ENCODE measurements around the gene AKT2. TPM values are rescaled to one million over a fixed set of nuclear protein-coding genes. Genes with fewer than 3 reads are reported as not detected.

The AKT2 gene
- total RNA-seq, 1 experiment from 2014 or later: 80.6 TPM

DNA sequence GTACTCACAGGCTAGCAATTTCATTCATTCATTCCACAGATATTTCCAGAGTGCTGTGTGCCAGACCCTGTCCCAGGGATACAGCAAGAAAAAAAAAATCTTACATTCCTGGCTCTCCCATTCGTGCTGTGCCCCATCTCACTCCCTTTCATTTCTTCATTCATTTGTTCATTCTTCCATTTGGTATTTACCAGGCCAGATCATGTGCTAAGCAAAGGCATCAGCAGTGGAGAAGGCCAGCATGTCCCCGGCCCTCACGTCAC lies 91.6 kb downstream of the AKT2 start:
- ChIA-PET POLR2A (ENCODE audit: unreplicated experiment) (no interaction called here), CTCF (no interaction called here)
- TF ChIP-seq, protein P1, sequence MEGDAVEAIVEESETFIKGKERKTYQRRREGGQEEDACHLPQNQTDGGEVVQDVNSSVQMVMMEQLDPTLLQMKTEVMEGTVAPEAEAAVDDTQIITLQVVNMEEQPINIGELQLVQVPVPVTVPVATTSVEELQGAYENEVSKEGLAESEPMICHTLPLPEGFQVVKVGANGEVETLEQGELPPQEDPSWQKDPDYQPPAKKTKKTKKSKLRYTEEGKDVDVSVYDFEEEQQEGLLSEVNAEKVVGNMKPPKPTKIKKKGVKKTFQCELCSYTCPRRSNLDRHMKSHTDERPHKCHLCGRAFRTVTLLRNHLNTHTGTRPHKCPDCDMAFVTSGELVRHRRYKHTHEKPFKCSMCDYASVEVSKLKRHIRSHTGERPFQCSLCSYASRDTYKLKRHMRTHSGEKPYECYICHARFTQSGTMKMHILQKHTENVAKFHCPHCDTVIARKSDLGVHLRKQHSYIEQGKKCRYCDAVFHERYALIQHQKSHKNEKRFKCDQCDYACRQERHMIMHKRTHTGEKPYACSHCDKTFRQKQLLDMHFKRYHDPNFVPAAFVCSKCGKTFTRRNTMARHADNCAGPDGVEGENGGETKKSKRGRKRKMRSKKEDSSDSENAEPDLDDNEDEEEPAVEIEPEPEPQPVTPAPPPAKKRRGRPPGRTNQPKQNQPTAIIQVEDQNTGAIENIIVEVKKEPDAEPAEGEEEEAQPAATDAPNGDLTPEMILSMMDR (conservative IDR thresholded peaks at IDR 0.05; ENCODE audit: low read depth, low read length): no peak
- no peak for TF ChIP-seq EZH2 (IDR thresholded peaks at IDR 0.05; ENCODE audit: low read length, unreplicated experiment)
- no peak for TF ChIP-seq EZH2phosphoT487 (IDR thresholded peaks at IDR 0.05; ENCODE audit: borderline replicate concordance, low read length)
- Histone ChIP-seq H3K9me3 (ENCODE audit: low read length) (no peaks in the 10 kb centered on the region), H3K9me2 (replicated peaks; ENCODE audit: low read length) (no peaks in the 10 kb centered on the region), H3K4me2 (ENCODE audit: low read length) (no peak overlapping the region), H3K27ac (ENCODE audit: low read length) (no peak overlapping the region), H2AFZ (ENCODE audit: low read length) (no peak overlapping the region), H3F3A (ENCODE audit: low read length, unreplicated experiment) (no peaks in the 10 kb centered on the region), H3K79me2 (ENCODE audit: low read length) (no peaks in the 10 kb centered on the region), H3K4me3 (ENCODE audit: low read length) (no peak overlapping the region), H3K9ac (ENCODE audit: low read length) (no peak overlapping the region), H3K4me1 (ENCODE audit: insufficient read depth, low read length) (peaks cover 10% of the 10 kb centered on the region), H4K20me1 (ENCODE audit: low read length) (no peaks in the 10 kb centered on the region), H3K27me3 (ENCODE audit: low read length) (no peaks in the 10 kb centered on the region), H3K36me3 (ENCODE audit: low read depth, low read length) (no peaks in the 10 kb centered on the region)
- intact Hi-C loops (cut with micrococcal nuclease): no loop called here
- ATAC-seq (no peak), DNase-seq (no peak)
- BruUV-seq (replicated peaks): no TSS peak

DNA sequence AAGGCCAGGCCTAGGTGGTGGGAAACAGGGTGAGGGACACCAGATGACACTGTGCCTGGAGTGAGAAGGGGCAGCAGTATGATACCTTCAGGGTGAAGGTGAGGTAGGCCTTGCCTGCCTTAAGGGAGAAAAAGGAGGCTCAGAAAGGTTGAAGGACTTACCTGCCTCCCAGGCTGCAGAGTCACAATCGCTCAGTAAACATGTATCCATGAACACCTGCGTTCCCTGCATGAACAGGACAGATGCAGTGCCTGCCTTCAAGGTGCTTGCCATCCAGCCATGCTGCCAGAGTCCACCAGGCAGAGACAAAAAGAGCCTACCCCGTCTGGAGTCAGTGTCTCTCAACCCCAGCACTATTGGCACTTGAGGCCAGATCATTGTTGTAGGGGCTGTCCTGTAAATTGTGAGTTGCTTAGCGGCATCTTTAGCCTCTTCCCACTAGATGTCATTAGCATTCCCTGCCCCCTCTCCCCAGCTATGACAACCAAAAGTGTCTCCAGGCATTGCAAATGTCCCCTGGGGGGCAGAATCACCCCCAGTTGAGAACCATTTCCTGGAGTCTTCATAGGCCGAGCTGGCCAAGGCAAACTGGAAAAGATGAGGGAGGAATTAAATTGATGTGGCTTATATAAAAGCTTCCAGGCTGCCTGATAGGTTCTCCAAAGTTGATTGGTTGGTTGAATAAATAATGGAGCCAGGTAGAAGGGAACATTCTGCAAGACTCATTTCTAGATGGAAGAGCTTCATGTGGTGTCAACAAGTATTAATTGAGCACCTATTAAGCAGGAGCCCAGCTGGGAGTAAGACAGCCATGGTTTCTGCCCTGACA lies 92.2 kb downstream of the AKT2 start:
- Histone ChIP-seq H3F3A (ENCODE audit: low read length, unreplicated experiment) (no peaks in the 10 kb centered on the region), H3K9me2 (replicated peaks; ENCODE audit: low read length) (no peaks in the 10 kb centered on the region), H3K36me3 (ENCODE audit: low read depth, low read length) (no peaks in the 10 kb centered on the region), H3K79me2 (ENCODE audit: low read length) (no peaks in the 10 kb centered on the region), H4K20me1 (ENCODE audit: low read length) (no peaks in the 10 kb centered on the region), H3K4me2 (ENCODE audit: low read length) (peak overlapping the region; percentile 87), H3K27ac (ENCODE audit: low read length) (no peak overlapping the region), H2AFZ (ENCODE audit: low read length) (no peak overlapping the region), H3K9ac (ENCODE audit: low read length) (no peak overlapping the region), H3K4me3 (ENCODE audit: low read length) (peak overlapping the region; percentile 72; the same call in 1 of the 2 replicates), H3K9me3 (ENCODE audit: low read length) (no peaks in the 10 kb centered on the region), H3K27me3 (ENCODE audit: low read length) (no peaks in the 10 kb centered on the region), H3K4me1 (ENCODE audit: insufficient read depth, low read length) (peaks cover 12% of the 10 kb centered on the region)
- TSS peak; percentile 28 for BruUV-seq (replicated peaks)
- intact Hi-C loops (cut with micrococcal nuclease): no loop called here
- CTCF ChIA-PET: no interaction called here
- POLR2A ChIA-PET (ENCODE audit: unreplicated experiment): no interaction called here
- TF ChIP-seq, protein P1 (conservative IDR thresholded peaks at IDR 0.05; ENCODE audit: low read depth, low read length): no peak
- TF ChIP-seq EZH2phosphoT487 (IDR thresholded peaks at IDR 0.05; ENCODE audit: borderline replicate concordance, low read length) (no peak), EZH2 (IDR thresholded peaks at IDR 0.05; ENCODE audit: low read length, unreplicated experiment) (no peak)
- ATAC-seq (no peak), DNase-seq (no peak)
